Muscle layer of duodenum (tissue), 2 donors: ENCODE measurements around the gene ADAMTS19.

Source experiments
- H3K27ac ChIP-seq: one replicate; pipeline ENCODE4 v1.7.0; 2013; ENCODE audit warnings: mild to moderate bottlenecking, low read length
- H3K27me3 ChIP-seq: one replicate; pipeline ENCODE4 v1.7.0; 2013; ENCODE audit warnings: low read depth, mild to moderate bottlenecking, control low read depth, low read length
- H3K36me3 ChIP-seq, 2 donors: one replicate each; pipeline ENCODE4 v1.7.0; 2013; ENCODE audit warnings: low read length in 2 of 2, control low read depth in 1 of 2, mild to moderate bottlenecking in 1 of 2; ENCODE audit not compliant: insufficient read depth in 2 of 2, control insufficient read depth in 1 of 2
- H3K4me1 ChIP-seq, 2 donors: one replicate each; pipeline ENCODE4 v1.7.0; 2013; ENCODE audit warnings: low read length in 2 of 2, mild to moderate bottlenecking in 2 of 2, control low read depth in 1 of 2, moderate library complexity in 1 of 2; ENCODE audit not compliant: insufficient read depth in 2 of 2, control insufficient read depth in 1 of 2
- H3K4me3 ChIP-seq, 2 donors: one replicate each; pipeline ENCODE4 v1.7.0; 2013; ENCODE audit warnings: low read length in 2 of 2, low read depth in 1 of 2, mild to moderate bottlenecking in 1 of 2
- H3K9me3 ChIP-seq, 2 donors: one replicate each; pipeline ENCODE4 v1.7.0; 2013; ENCODE audit warnings: low read length in 2 of 2, control low read depth in 1 of 2, mild to moderate bottlenecking in 1 of 2; ENCODE audit not compliant: control insufficient read depth in 1 of 2
- donor health status: healthy.

ADAMTS19 gene

GRCh38 chr5:129652349-129653056 is 192.4 kb downstream of the ADAMTS19 start:
- no peaks in the 10 kb centered on the region for H3K36me3 ChIP-seq
- peaks cover 0 to 12% of the 10 kb centered on the region in 2 donors for H3K4me1 ChIP-seq
- no peaks in the 10 kb centered on the region for H3K9me3 ChIP-seq
- H3K27ac ChIP-seq, result no peak overlapping the region
- no peak overlapping the region for H3K4me3 ChIP-seq
- H3K27me3 ChIP-seq, result no peaks in the 10 kb centered on the region

GRCh38 chr5:129653057-129653375 is 192.9 kb downstream of the ADAMTS19 start:
- peaks cover 0 to 12% of the 10 kb centered on the region in 2 donors for H3K4me1 ChIP-seq
- no peaks in the 10 kb centered on the region for H3K36me3 ChIP-seq
- no peaks in the 10 kb centered on the region for H3K9me3 ChIP-seq
- H3K27me3 ChIP-seq, result no peaks in the 10 kb centered on the region
- H3K27ac ChIP-seq, result no peak overlapping the region
- H3K4me3 ChIP-seq, result no peak overlapping the region

GRCh38 chr5:129653442-129653841 is 193.3 kb downstream of the ADAMTS19 start:
- H3K4me3 ChIP-seq, result no peak overlapping the region
- H3K27ac ChIP-seq, result no peak overlapping the region
- H3K9me3 ChIP-seq, result no peaks in the 10 kb centered on the region
- no peaks in the 10 kb centered on the region for H3K36me3 ChIP-seq
- H3K27me3 ChIP-seq, result no peaks in the 10 kb centered on the region
- peaks cover 0 to 12% of the 10 kb centered on the region in 2 donors for H3K4me1 ChIP-seq

- Histone ChIP-seq H3K27me3 (no peaks in the 10 kb centered on the region), H3K27ac (no peak overlapping the region)
Observed at GRCh38 chr5:129656952-129657351, 196.9 kb downstream of the ADAMTS19 start.

GRCh38 chr5:129658801-129659200 is 198.7 kb downstream of the ADAMTS19 start:
- H3K4me3 ChIP-seq, result no peak overlapping the region
- H3K27me3 ChIP-seq, result no peaks in the 10 kb centered on the region
- H3K36me3 ChIP-seq, result no peaks in the 10 kb centered on the region
- H3K9me3 ChIP-seq, result no peaks in the 10 kb centered on the region
- H3K4me1 ChIP-seq, result no peaks in the 10 kb centered on the region
- no peak overlapping the region for H3K27ac ChIP-seq

More at GRCh38 chr5:129656952-129657351, 196.9 kb downstream of the ADAMTS19 start:
- Histone ChIP-seq H3K36me3 (no peaks in the 10 kb centered on the region), H3K4me1 (peaks cover 0 to 12% of the 10 kb centered on the region in 2 donors), H3K9me3 (no peaks in the 10 kb centered on the region), H3K4me3 (no peak overlapping the region)

- no peaks in the 10 kb centered on the region for H3K4me1 ChIP-seq
- H3K27ac ChIP-seq, result no peak overlapping the region
- H3K36me3 ChIP-seq, result no peaks in the 10 kb centered on the region
- no peaks in the 10 kb centered on the region for H3K9me3 ChIP-seq
- H3K4me3 ChIP-seq, result no peak overlapping the region
- H3K27me3 ChIP-seq, result no peaks in the 10 kb centered on the region
Observed at GRCh38 chr5:129661366-129662035, 201.4 kb downstream of the ADAMTS19 start.

- H3K27me3 ChIP-seq, result no peaks in the 10 kb centered on the region
- H3K36me3 ChIP-seq, result no peaks in the 10 kb centered on the region
- no peaks in the 10 kb centered on the region for H3K4me1 ChIP-seq
- H3K9me3 ChIP-seq, result peaks cover 0 to 7% of the 10 kb centered on the region in 2 donors
- H3K27ac ChIP-seq, result no peak overlapping the region
- H3K4me3 ChIP-seq, result no peak overlapping the region
Observed at GRCh38 chr5:129664336-129664937, 204.3 kb downstream of the ADAMTS19 start.

- Histone ChIP-seq H3K36me3 (no peaks in the 10 kb centered on the region), H3K27me3 (no peaks in the 10 kb centered on the region), H3K4me3 (no peak overlapping the region), H3K27ac (no peak overlapping the region), H3K9me3 (peaks cover 0 to 7% of the 10 kb centered on the region in 2 donors), H3K4me1 (no peaks in the 10 kb centered on the region)
Observed at GRCh38 chr5:129670957-129671500, 210.9 kb downstream of the ADAMTS19 start.

- Histone ChIP-seq H3K27me3 (no peaks in the 10 kb centered on the region), H3K27ac (no peak overlapping the region), H3K4me3 (no peak overlapping the region), H3K36me3 (no peaks in the 10 kb centered on the region), H3K9me3 (peaks cover 0 to 7% of the 10 kb centered on the region in 2 donors), H3K4me1 (no peaks in the 10 kb centered on the region)
Observed at GRCh38 chr5:129672006-129672405, 211.9 kb downstream of the ADAMTS19 start.

GRCh38 chr5:129679671-129680070 is 219.6 kb downstream of the ADAMTS19 start:
- Histone ChIP-seq H3K9me3 (no peaks in the 10 kb centered on the region), H3K27me3 (no peaks in the 10 kb centered on the region), H3K4me3 (no peak overlapping the region), H3K36me3 (no peaks in the 10 kb centered on the region), H3K27ac (no peak overlapping the region), H3K4me1 (no peaks in the 10 kb centered on the region)

GRCh38 chr5:129687941-129688340 is 227.8 kb downstream of the ADAMTS19 start:
- Histone ChIP-seq H3K36me3 (no peaks in the 10 kb centered on the region), H3K4me3 (no peak overlapping the region), H3K27ac (no peak overlapping the region), H3K4me1 (no peaks in the 10 kb centered on the region), H3K9me3 (no peaks in the 10 kb centered on the region), H3K27me3 (no peaks in the 10 kb centered on the region)
